ENCODE measurements around the gene MOXD1. TPM values are rescaled to one million over a fixed set of nuclear protein-coding genes. Genes with fewer than 3 reads are reported as not detected.

Gene MOXD1
- total and polyA plus RNA-seq, 4 donors: 4.5 to 37.5 (median 17.7) TPM

GRCh38 chr6:132300323-132300949 lies 100.8 kb downstream of the MOXD1 start:
- TF ChIP-seq CTCF (IDR thresholded peaks at IDR 0.05; ENCODE audit: control extremely low read depth, extremely low read depth): no peak
- H3K4me1 ChIP-seq (ENCODE audit: control insufficient read depth in 5 of 5, insufficient read depth in 5 of 5, low read length in 5 of 5): no peaks in the 10 kb centered on the region
- H3K9me3 ChIP-seq (ENCODE audit: control insufficient read depth in 4 of 4, insufficient read depth in 3 of 4, low read length in 3 of 4): no peaks in the 10 kb centered on the region
- DNase-seq: peak; percentile 27 to 76 (median 68)
- H3K4me3 ChIP-seq: no peak overlapping the region
- H3K27ac ChIP-seq (ENCODE audit: low read depth in 1 of 2, low read length in 1 of 2): no peak overlapping the region
- H3K36me3 ChIP-seq (ENCODE audit: control insufficient read depth in 4 of 4, insufficient read depth in 4 of 4, low read length in 4 of 4): peaks cover 0 to 11% (median 0%) of the 10 kb centered on the region in 4 donors
- ATAC-seq (ENCODE audit: insufficient read depth, low FRiP score): no peak
- H3K27me3 ChIP-seq (ENCODE audit: control insufficient read depth in 3 of 3, insufficient read depth in 3 of 3, low read length in 2 of 3): no peaks in the 10 kb centered on the region
- 64 to 67% methylated on average over 4 of the region's 4 CpGs for WGBS, 2 donors
- no peak overlapping the region for H3K9ac ChIP-seq (ENCODE audit: insufficient read depth in 1 of 2, low read length in 2 of 2)

GRCh38 chr6:132298344-132298949 lies 102.8 kb downstream of the MOXD1 start:
- peaks cover 0 to 4% (median 0%) of the 10 kb centered on the region in 4 donors for H3K36me3 ChIP-seq (ENCODE audit: control insufficient read depth in 4 of 4, insufficient read depth in 4 of 4, low read length in 4 of 4)
- no peak overlapping the region for H3K27ac ChIP-seq (ENCODE audit: low read depth in 1 of 2, low read length in 1 of 2)
- peak; percentile 25 for TF ChIP-seq CTCF (IDR thresholded peaks at IDR 0.05; ENCODE audit: control extremely low read depth, extremely low read depth)
- no peaks in the 10 kb centered on the region for H3K4me1 ChIP-seq (ENCODE audit: control insufficient read depth in 5 of 5, insufficient read depth in 5 of 5, low read length in 5 of 5)
- no peak overlapping the region for H3K4me3 ChIP-seq
- H3K9me3 ChIP-seq (ENCODE audit: control insufficient read depth in 4 of 4, insufficient read depth in 3 of 4, low read length in 3 of 4): no peaks in the 10 kb centered on the region
- DNase-seq (peak; percentile 21 to 66 (median 50)), ATAC-seq (ENCODE audit: insufficient read depth, low FRiP score) (no peak)
- no peaks in the 10 kb centered on the region for H3K27me3 ChIP-seq (ENCODE audit: control insufficient read depth in 3 of 3, insufficient read depth in 3 of 3, low read length in 2 of 3)
- H3K9ac ChIP-seq (ENCODE audit: insufficient read depth in 1 of 2, low read length in 2 of 2): no peak overlapping the region

GRCh38 chr6:132289756-132290155 lies 111.5 kb downstream of the MOXD1 start:
- no peak for DNase-seq
- Histone ChIP-seq H3K27ac (ENCODE audit: low read depth in 1 of 2, low read length in 1 of 2) (no peak overlapping the region), H3K36me3 (ENCODE audit: control insufficient read depth in 4 of 4, insufficient read depth in 4 of 4, low read length in 4 of 4) (no peaks in the 10 kb centered on the region), H3K9ac (ENCODE audit: insufficient read depth in 1 of 2, low read length in 2 of 2) (no peak overlapping the region), H3K27me3 (ENCODE audit: control insufficient read depth in 3 of 3, insufficient read depth in 3 of 3, low read length in 2 of 3) (no peaks in the 10 kb centered on the region), H3K4me1 (ENCODE audit: control insufficient read depth in 5 of 5, insufficient read depth in 5 of 5, low read length in 5 of 5) (no peaks in the 10 kb centered on the region), H3K4me3 (no peak overlapping the region), H3K9me3 (ENCODE audit: control insufficient read depth in 4 of 4, insufficient read depth in 3 of 4, low read length in 3 of 4) (no peaks in the 10 kb centered on the region)
- 77 to 90% methylated on average over 3 of the region's 3 CpGs for WGBS, 2 donors
- no peak for ATAC-seq (ENCODE audit: insufficient read depth, low FRiP score)
- no peak for TF ChIP-seq CTCF (IDR thresholded peaks at IDR 0.05; ENCODE audit: control extremely low read depth, extremely low read depth)

Data from lung (tissue), 12 donors.